ENCODE measurements around the gene SMOC1. TPM values are rescaled to one million over a fixed set of nuclear protein-coding genes. Genes with fewer than 3 reads are reported as not detected.

Gene SMOC1
- total RNA-seq, 2 donors from 2014 or later = not detected

DNA sequence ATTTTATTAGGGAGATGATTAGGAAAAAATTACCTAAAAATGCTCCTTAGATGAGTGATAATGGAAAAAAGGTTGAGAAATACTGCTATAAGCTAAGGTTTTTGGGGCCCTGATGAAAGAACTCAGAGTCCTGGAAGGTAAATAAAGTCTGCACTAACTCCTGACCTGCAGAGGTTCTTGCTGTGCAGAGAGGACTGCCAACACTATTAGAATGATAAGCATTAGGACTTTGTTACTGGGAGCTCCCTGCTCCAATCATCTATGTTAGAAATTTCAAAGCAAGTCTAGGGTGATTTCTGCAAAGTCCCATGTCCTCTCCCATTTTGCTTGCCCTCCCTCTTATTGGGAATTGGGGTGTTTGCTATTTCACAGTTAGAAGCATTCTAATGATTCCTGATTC lies 112.2 kb downstream of the SMOC1 start:
- no peak overlapping the region for H3K4me3 ChIP-seq (ENCODE audit: low read length)

DNA sequence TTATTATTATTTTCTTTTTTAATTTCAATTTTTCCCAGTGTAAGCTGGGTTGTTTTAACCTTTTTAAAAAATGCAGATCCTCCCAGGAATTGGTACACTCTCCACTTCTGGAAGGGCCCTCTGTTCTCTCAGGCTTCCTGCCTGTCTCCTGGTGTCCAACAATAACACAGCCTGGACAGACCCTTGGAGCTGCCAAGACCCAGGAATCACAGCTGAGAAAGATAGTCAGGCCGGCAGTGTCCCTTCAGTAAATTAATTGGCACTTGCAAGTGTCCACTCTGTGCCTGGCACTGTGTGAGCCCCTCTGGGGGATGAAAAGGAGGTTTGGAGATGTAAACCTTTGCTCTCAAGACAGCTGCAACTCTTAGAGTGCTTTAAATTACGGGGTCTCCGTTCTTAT lies 113.3 kb downstream of the SMOC1 start:
- H3K9me3 Mint-ChIP-seq = no peaks in the 10 kb centered on the region
- no peak overlapping the region for H3K9ac ChIP-seq (ENCODE audit: extremely low read depth, low read length, poor library complexity, severe bottlenecking)
- no peak overlapping the region for H3K27ac ChIP-seq (ENCODE audit: low read depth, low read length)
- H3K4me3 ChIP-seq (ENCODE audit: low read length) = no peak overlapping the region
- H3K27ac Mint-ChIP-seq = no peak overlapping the region
- WGBS, 2 experiments (ENCODE audit: insufficient coverage in 1 of 2, insufficient read length in 1 of 2) = 92 to 100% methylated on average over 3 of the region's 3 CpGs
- peaks cover 2% of the 10 kb centered on the region for H3K4me1 ChIP-seq (ENCODE audit: control insufficient read depth, insufficient read depth, low read length)
- no peak for DNase-seq
- peaks cover 74% of the 10 kb centered on the region for H3K27me3 ChIP-seq (ENCODE audit: control insufficient read depth, insufficient read depth, low read length, poor library complexity, severe bottlenecking)
- no peaks in the 10 kb centered on the region for H3K36me3 ChIP-seq (ENCODE audit: control insufficient read depth, insufficient read depth, low read length)
- no peaks in the 10 kb centered on the region for H3K36me3 Mint-ChIP-seq (ENCODE audit: low read depth)
- TF ChIP-seq, protein P1, sequence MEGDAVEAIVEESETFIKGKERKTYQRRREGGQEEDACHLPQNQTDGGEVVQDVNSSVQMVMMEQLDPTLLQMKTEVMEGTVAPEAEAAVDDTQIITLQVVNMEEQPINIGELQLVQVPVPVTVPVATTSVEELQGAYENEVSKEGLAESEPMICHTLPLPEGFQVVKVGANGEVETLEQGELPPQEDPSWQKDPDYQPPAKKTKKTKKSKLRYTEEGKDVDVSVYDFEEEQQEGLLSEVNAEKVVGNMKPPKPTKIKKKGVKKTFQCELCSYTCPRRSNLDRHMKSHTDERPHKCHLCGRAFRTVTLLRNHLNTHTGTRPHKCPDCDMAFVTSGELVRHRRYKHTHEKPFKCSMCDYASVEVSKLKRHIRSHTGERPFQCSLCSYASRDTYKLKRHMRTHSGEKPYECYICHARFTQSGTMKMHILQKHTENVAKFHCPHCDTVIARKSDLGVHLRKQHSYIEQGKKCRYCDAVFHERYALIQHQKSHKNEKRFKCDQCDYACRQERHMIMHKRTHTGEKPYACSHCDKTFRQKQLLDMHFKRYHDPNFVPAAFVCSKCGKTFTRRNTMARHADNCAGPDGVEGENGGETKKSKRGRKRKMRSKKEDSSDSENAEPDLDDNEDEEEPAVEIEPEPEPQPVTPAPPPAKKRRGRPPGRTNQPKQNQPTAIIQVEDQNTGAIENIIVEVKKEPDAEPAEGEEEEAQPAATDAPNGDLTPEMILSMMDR (conservative IDR thresholded peaks at IDR 0.05) = no peak
- H3K4me3 Mint-ChIP-seq = no peak overlapping the region
- peaks cover 11% of the 10 kb centered on the region for H3K4me1 Mint-ChIP-seq
- no peaks in the 10 kb centered on the region for H3K9me3 ChIP-seq (ENCODE audit: control insufficient read depth, low read length)
- peaks cover 52% of the 10 kb centered on the region for H3K27me3 Mint-ChIP-seq (ENCODE audit: insufficient read depth)

More for the DNA sequence above, 112.2 kb downstream of the SMOC1 start:
- DNase-seq = no peak
- H3K36me3 Mint-ChIP-seq (ENCODE audit: low read depth) = no peaks in the 10 kb centered on the region
- Histone ChIP-seq H3K27ac (ENCODE audit: low read depth, low read length) (no peak overlapping the region), H3K4me1 (ENCODE audit: control insufficient read depth, insufficient read depth, low read length) (peaks cover 5% of the 10 kb centered on the region), H3K9ac (ENCODE audit: extremely low read depth, low read length, poor library complexity, severe bottlenecking) (no peak overlapping the region), H3K27me3 (ENCODE audit: control insufficient read depth, insufficient read depth, low read length, poor library complexity, severe bottlenecking) (peaks cover 74% of the 10 kb centered on the region), H3K9me3 (ENCODE audit: control insufficient read depth, low read length) (no peaks in the 10 kb centered on the region), H3K36me3 (ENCODE audit: control insufficient read depth, insufficient read depth, low read length) (no peaks in the 10 kb centered on the region)
- peaks cover 15% of the 10 kb centered on the region for H3K4me1 Mint-ChIP-seq
- H3K9me3 Mint-ChIP-seq = no peaks in the 10 kb centered on the region
- H3K27me3 Mint-ChIP-seq (ENCODE audit: insufficient read depth) = peaks cover 60% of the 10 kb centered on the region
- TF ChIP-seq, protein P1 (conservative IDR thresholded peaks at IDR 0.05) = no peak
- no peak overlapping the region for H3K27ac Mint-ChIP-seq
- H3K4me3 Mint-ChIP-seq = no peak overlapping the region

DNA sequence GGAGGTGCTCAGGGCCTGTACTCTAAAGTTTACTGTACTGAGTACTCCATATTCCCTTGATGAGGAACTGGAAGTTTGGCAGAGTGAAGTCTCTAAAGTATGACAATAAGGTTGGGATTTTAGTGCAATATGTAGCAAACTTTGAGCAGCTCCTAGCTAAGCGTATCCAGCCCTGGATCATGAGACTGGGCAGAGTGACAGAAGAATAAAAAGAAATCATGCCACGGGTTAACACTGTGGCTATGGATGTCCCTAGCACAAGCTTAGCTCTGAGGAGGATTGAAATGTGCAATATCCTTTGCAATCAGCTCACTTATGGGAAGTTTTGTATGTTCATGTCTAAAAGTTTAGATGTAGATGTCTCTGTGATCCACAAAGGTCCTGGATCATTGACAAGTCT lies 114.1 kb downstream of the SMOC1 start:
- H3K27ac Mint-ChIP-seq = no peak overlapping the region
- no peaks in the 10 kb centered on the region for H3K36me3 Mint-ChIP-seq (ENCODE audit: low read depth)
- no peak overlapping the region for H3K4me3 Mint-ChIP-seq

More for the DNA sequence above, 114.1 kb downstream of the SMOC1 start:
- Histone ChIP-seq H3K27ac (ENCODE audit: low read depth, low read length) (no peak overlapping the region), H3K9me3 (ENCODE audit: control insufficient read depth, low read length) (no peaks in the 10 kb centered on the region), H3K4me3 (ENCODE audit: low read length) (no peak overlapping the region), H3K4me1 (ENCODE audit: control insufficient read depth, insufficient read depth, low read length) (no peaks in the 10 kb centered on the region), H3K9ac (ENCODE audit: extremely low read depth, low read length, poor library complexity, severe bottlenecking) (no peak overlapping the region), H3K36me3 (ENCODE audit: control insufficient read depth, insufficient read depth, low read length) (no peaks in the 10 kb centered on the region), H3K27me3 (ENCODE audit: control insufficient read depth, insufficient read depth, low read length, poor library complexity, severe bottlenecking) (peaks cover 80% of the 10 kb centered on the region)
- Mint-ChIP-seq H3K9me3 (no peaks in the 10 kb centered on the region), H3K27me3 (ENCODE audit: insufficient read depth) (peaks cover 49% of the 10 kb centered on the region), H3K4me1 (peaks cover 5% of the 10 kb centered on the region)
- DNase-seq = no peak
- TF ChIP-seq, protein P1 (conservative IDR thresholded peaks at IDR 0.05) = no peak
- 87 to 91% methylated on average over 2 of the region's 2 CpGs for WGBS, 2 experiments (ENCODE audit: insufficient coverage in 1 of 2, insufficient read length in 1 of 2)

Measured in endodermal cell (in vitro differentiated cells).